CD8-positive, alpha-beta memory T cell (primary cell): ENCODE measurements around the gene RPL21. TPM values are rescaled to one million over a fixed set of nuclear protein-coding genes. Genes with fewer than 3 reads are reported as not detected.
"Not testable (repeated sequence)": the region's sequence is repeated elsewhere in the genome, so short reads cannot be mapped to it uniquely, and the experiment has no call there.

ENCODE experiments used
- CTCF ChIA-PET: fragments of 350-600 bp; sonication (Branson Sonifier 250); formaldehyde crosslinking; loops from one replicate; lab custom pipeline; 2021; ENCODE audit warnings: antibody characterized with exemption; lab: Charles Lee
- POLR2A ChIA-PET: fragments of 350-600 bp; sonication (Branson Sonifier 250); formaldehyde crosslinking; loops from one replicate; lab custom pipeline; 2021; ENCODE audit warnings: antibody characterized with exemption; lab: Charles Lee
- DNase-seq, 5 donors: peaks; one replicate each; pipeline versions ENCODE4 v3.0.0 to v3.0.0-alpha.2; 2020 to 2022; ENCODE audit warnings: mixed read lengths in 1 of 5
- H3K27ac ChIP-seq: one replicate; pipeline ENCODE4 v1.7.0; 2013; ENCODE audit warnings: low read depth, mild to moderate bottlenecking, low read length, moderate library complexity
- H3K27me3 ChIP-seq: 2 replicates; pipeline ENCODE4 v1.7.0; 2013; ENCODE audit warnings: low read length, mild to moderate bottlenecking; ENCODE audit not compliant: insufficient read depth, poor library complexity, severe bottlenecking
- H3K36me3 ChIP-seq: 2 replicates; pipeline ENCODE4 v1.7.0; 2013; ENCODE audit warnings: mild to moderate bottlenecking, low read length, moderate library complexity; ENCODE audit not compliant: insufficient read depth
- H3K4me1 ChIP-seq: 2 replicates; pipeline ENCODE4 v1.7.0; 2013; ENCODE audit warnings: mild to moderate bottlenecking, low read length, moderate library complexity; ENCODE audit not compliant: insufficient read depth
- H3K4me3 ChIP-seq: 2 replicates; pipeline ENCODE4 v1.7.0; 2013; ENCODE audit warnings: mild to moderate bottlenecking, low read length
- H3K9me3 ChIP-seq: 2 replicates; pipeline ENCODE4 v1.7.0; 2013; ENCODE audit warnings: mild to moderate bottlenecking, low read length
- H3K27ac Mint-ChIP-seq, 8 donors: one replicate each; pipeline ENCODE4 v1.8.0; 2020 to 2021; ENCODE audit warnings: mixed read lengths in 8 of 8, mild to moderate bottlenecking in 6 of 8, inconsistent platforms in 3 of 8, moderate library complexity in 3 of 8
- H3K27me3 Mint-ChIP-seq, 2 donors: one replicate each; pipeline ENCODE4 v1.8.0; 2020 to 2021; ENCODE audit warnings: mixed read lengths in 2 of 2, mild to moderate bottlenecking in 1 of 2, moderate library complexity in 1 of 2
- H3K36me3 Mint-ChIP-seq, 3 donors: one replicate each; pipeline ENCODE4 v1.8.0; 2020 to 2021; ENCODE audit warnings: mixed read lengths in 3 of 3, inconsistent platforms in 1 of 3, mild to moderate bottlenecking in 1 of 3
- H3K4me1 Mint-ChIP-seq, 3 donors: one replicate each; pipeline ENCODE4 v1.8.0; 2020 to 2021; ENCODE audit warnings: mixed read lengths in 3 of 3, inconsistent platforms in 1 of 3, mild to moderate bottlenecking in 1 of 3
- H3K4me3 Mint-ChIP-seq, 7 donors: one replicate each; pipeline ENCODE4 v1.8.0; 2020 to 2021; ENCODE audit warnings: mixed read lengths in 7 of 7, mild to moderate bottlenecking in 6 of 7, moderate library complexity in 4 of 7, inconsistent platforms in 2 of 7
- H3K9me3 Mint-ChIP-seq, 5 donors: one replicate each; pipeline ENCODE4 v1.8.0; 2020 to 2022; ENCODE audit warnings: mixed read lengths in 5 of 5, mild to moderate bottlenecking in 3 of 5, moderate library complexity in 2 of 5, inconsistent platforms in 1 of 5
- polyA plus RNA-seq: library from polyadenylated mRNA; unstranded; fragments of 300-500 nt; fragmentation: Illumina TruSeq; gene quantifications from one replicate; pipeline ENCODE4 v1.2.3, GENCODE V29; 2021
- total RNA-seq, 2 experiments: library from RNA; stranded (reverse); gene quantifications; one replicate each; pipeline ENCODE4 v1.2.3, GENCODE V29; 2021

The RPL21 gene
- total and polyA plus RNA-seq, 3 experiments from 2014 or later = 1,206 to 6,715 (median 1,216) TPM

DNA sequence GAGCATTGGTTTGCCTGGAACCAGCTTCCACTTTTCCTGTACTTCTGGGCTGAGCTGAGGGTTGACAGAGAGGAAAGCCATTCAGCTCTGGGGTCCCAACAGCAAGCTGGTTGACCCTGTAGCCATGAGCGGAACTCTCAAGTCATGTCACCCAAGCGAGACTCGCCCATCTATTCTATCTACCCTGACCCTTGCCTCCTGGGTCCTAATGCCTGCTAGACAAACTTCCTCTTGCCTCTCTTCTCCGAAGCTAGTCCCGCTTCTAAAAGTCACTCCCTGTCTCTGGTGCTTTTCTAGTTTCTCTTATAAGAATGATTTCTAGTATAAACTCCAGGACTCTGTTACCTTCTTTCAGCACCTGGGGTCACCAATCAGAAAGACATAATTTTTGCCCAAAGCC, 38.0 kb upstream of the RPL21 start:
- H3K4me3 Mint-ChIP-seq = peak overlapping the region in 2 of 7 donors; percentile 15 to 82
- H3K27me3 ChIP-seq, H3K9me3 Mint-ChIP-seq, H3K27me3 Mint-ChIP-seq, H3K4me1 Mint-ChIP-seq, DNase-seq, CTCF ChIA-PET, H3K4me1 ChIP-seq, H3K36me3 ChIP-seq, H3K27ac Mint-ChIP-seq, POLR2A ChIA-PET, H3K9me3 ChIP-seq, H3K27ac ChIP-seq, H3K4me3 ChIP-seq: not testable (repeated sequence)
- H3K36me3 Mint-ChIP-seq = peaks cover 0 to 21% (median 5%) of the 10 kb centered on the region in 3 donors

DNA sequence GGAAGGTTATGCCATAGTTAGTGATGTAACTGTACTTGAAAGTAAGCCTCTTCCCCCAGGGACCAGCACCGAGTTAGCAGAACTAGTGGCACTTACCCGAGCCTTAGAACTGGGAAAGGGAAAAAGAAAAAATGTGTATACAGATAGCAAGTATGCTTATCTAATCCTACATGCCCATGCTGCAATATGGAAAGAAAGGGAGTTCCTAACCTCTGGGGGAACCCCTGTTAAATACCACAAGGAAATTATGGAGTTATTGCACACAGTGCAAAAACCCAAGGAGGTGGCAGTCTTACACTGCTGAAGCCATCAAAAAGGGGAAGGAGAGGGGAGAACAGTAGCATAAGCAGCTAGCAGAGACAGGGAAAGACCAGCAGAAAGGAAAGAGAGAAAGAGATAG, 33.6 kb upstream of the RPL21 start:
- H3K36me3 ChIP-seq, H3K27me3 ChIP-seq, H3K4me1 Mint-ChIP-seq, DNase-seq, H3K27ac ChIP-seq, H3K4me1 ChIP-seq, H3K9me3 Mint-ChIP-seq, CTCF ChIA-PET, POLR2A ChIA-PET, H3K4me3 ChIP-seq, H3K4me3 Mint-ChIP-seq, H3K9me3 ChIP-seq: not testable (repeated sequence)
- Mint-ChIP-seq H3K36me3 (peaks cover 0 to 29% (median 3%) of the 10 kb centered on the region in 3 donors), H3K27ac (peak overlapping the region in 2 of 8 donors; percentile 23 to 51), H3K27me3 (peaks cover 9 to 30% of the 10 kb centered on the region in 2 donors)

DNA sequence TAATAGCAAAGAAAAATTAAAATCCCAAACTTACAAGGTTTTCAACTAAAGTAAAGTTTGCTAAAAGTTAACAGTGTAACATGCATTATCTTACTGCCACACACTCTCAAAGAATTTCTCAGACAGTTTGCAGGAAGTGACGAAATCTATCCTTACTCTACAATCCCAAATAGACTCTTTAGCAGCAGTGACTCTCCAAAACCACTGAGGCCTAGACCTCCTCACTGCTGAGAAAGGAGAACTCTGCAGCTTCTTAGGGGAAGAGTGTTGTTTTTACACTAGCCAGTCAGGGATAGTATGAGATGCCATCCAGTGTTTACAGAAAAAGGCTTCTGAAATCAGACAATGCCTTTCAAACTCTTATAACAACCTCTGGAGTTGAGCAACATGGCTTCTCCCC, 32.5 kb upstream of the RPL21 start:
- DNase-seq, H3K9me3 ChIP-seq, CTCF ChIA-PET, H3K36me3 ChIP-seq, H3K27ac ChIP-seq, H3K27me3 ChIP-seq, H3K9me3 Mint-ChIP-seq, H3K4me1 ChIP-seq, H3K27ac Mint-ChIP-seq, H3K4me1 Mint-ChIP-seq, H3K4me3 ChIP-seq, POLR2A ChIA-PET, H3K4me3 Mint-ChIP-seq: not testable (repeated sequence)
- H3K36me3 Mint-ChIP-seq = peaks cover 0 to 29% (median 3%) of the 10 kb centered on the region in 3 donors
- peaks cover 12 to 34% of the 10 kb centered on the region in 2 donors for H3K27me3 Mint-ChIP-seq

DNA sequence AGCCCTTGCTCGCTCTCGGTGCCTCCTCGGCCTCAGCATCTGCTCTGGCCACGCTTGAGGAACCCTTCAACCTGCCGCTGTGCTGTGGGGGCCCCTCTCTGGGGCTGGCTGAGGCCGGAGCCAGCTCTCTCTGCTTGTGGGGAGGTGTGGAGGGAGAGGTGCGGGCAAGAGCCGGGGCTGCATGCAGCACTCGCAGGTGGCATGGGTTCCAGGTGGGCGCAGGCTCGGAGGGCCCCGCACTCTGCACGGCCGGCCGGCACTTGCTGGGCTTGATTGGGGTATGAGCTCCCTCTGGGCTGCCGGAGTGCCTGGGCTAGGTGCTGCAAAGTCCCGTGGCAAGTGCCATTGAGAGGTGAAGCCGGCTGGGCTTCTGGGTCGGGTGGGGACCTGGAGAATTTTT, 31.7 kb upstream of the RPL21 start:
- H3K4me3 Mint-ChIP-seq = no peak overlapping the region
- no peak overlapping the region for H3K27ac Mint-ChIP-seq

DNA sequence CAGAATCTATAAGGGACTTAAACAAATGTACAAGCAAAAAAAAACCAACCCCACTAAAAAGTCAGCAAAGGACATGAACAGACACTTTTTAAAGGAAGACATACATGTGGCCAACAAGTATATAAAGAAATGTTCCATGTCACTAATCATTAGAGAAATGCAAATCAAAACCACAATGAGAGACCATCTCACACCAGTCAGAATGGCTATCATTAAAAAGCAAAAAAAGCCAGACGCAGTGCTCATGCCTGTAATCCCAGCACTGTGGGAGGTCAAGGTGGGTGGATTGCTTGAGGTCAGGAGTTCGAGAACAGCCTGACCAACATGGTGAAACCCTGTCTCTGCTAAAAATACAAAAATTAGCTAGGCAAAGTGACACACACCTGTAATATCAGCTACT, 29.3 kb upstream of the RPL21 start:
- CTCF ChIA-PET = interaction anchor here (0.8 kb wide), 1 partner anchor 15 kb away, joined by 3 read pairs; no protein-coding TSS in a partner anchor
- H3K4me3 ChIP-seq, H3K4me1 Mint-ChIP-seq, H3K27me3 ChIP-seq, H3K27ac ChIP-seq, H3K9me3 Mint-ChIP-seq, H3K4me3 Mint-ChIP-seq, POLR2A ChIA-PET, H3K9me3 ChIP-seq, H3K4me1 ChIP-seq, H3K36me3 ChIP-seq, DNase-seq: not testable (repeated sequence)
- H3K27me3 Mint-ChIP-seq = peaks cover 17 to 59% of the 10 kb centered on the region in 2 donors
- H3K27ac Mint-ChIP-seq = peak overlapping the region in 1 of 8 donors; percentile 49
- H3K36me3 Mint-ChIP-seq = peaks cover 0 to 17% (median 3%) of the 10 kb centered on the region in 3 donors

More for the DNA sequence above, 31.7 kb upstream of the RPL21 start:
- POLR2A ChIA-PET = no interaction called here
- Histone ChIP-seq H3K4me1 (no peaks in the 10 kb centered on the region), H3K36me3 (no peaks in the 10 kb centered on the region), H3K27ac (no peak overlapping the region), H3K9me3 (no peaks in the 10 kb centered on the region), H3K27me3 (no peaks in the 10 kb centered on the region), H3K4me3 (no peak overlapping the region)
- Mint-ChIP-seq H3K36me3 (peaks cover 0 to 25% (median 3%) of the 10 kb centered on the region in 3 donors), H3K4me1 (no peaks in the 10 kb centered on the region), H3K9me3 (peaks cover 0 to 9% (median 0%) of the 10 kb centered on the region in 5 donors), H3K27me3 (peaks cover 12 to 41% of the 10 kb centered on the region in 2 donors)
- no peak for DNase-seq
- CTCF ChIA-PET = no interaction called here

DNA sequence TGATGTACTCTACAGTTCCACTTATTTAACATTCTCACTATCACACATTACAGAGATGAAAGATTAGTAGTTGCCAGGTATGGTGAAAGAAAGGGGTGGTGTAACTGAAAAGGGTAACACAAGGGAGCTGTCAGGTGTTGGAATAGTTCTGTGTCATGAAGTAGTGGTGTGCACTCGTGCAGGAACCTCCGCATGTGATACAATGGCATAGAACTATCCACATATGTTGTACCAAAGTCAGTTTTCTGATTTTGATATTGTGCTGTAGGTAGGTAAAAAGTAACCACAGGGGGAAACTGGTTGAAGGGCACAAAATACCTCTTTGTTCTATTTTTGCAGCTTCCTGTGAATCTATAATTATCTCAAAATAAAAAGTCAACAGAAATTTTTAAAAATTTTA, 24.4 kb upstream of the RPL21 start:
- CTCF ChIA-PET = no interaction called here
- H3K36me3 Mint-ChIP-seq = peaks cover 0 to 2% (median 0%) of the 10 kb centered on the region in 3 donors
- H3K36me3 ChIP-seq = no peaks in the 10 kb centered on the region
- no peak overlapping the region for H3K4me3 ChIP-seq
- no peak overlapping the region for H3K27ac Mint-ChIP-seq
- peak in 1 of 5 donors; percentile 10 for DNase-seq
- H3K9me3 ChIP-seq = no peaks in the 10 kb centered on the region
- POLR2A ChIA-PET = no interaction called here
- peaks cover 9 to 22% (median 12%) of the 10 kb centered on the region in 5 donors for H3K9me3 Mint-ChIP-seq
- H3K4me1 Mint-ChIP-seq = peaks cover 5 to 7% (median 6%) of the 10 kb centered on the region in 3 donors
- H3K27me3 Mint-ChIP-seq = peaks cover 15 to 44% of the 10 kb centered on the region in 2 donors
- no peak overlapping the region for H3K27ac ChIP-seq
- no peaks in the 10 kb centered on the region for H3K27me3 ChIP-seq
- peak overlapping the region in 3 of 7 donors; percentile 8 to 58 (median 19) for H3K4me3 Mint-ChIP-seq
- H3K4me1 ChIP-seq = no peaks in the 10 kb centered on the region

DNA sequence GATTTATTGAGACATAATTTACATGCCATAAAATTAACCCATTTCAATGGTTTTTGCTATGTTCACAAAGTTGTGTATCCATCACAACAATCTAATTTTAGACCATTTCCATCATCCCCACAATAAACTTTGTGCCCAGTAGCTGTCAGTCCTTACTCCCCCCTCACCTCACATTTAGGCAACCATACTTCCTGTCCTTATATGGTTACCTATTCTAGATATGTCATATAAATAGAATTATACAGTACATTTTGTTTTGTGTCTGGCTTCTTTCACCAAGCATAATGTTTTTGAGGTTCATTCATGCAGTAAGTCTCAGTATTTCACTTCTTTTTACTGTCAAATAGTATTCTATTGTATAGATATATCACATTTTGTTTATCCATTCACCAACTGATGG, 23.2 kb upstream of the RPL21 start:
- Mint-ChIP-seq H3K36me3 (peaks cover 0 to 11% (median 1%) of the 10 kb centered on the region in 3 donors), H3K4me1 (peaks cover 5 to 7% (median 6%) of the 10 kb centered on the region in 3 donors), H3K27me3 (peaks cover 12 to 36% of the 10 kb centered on the region in 2 donors), H3K4me3 (no peak overlapping the region), H3K9me3 (peaks cover 7 to 31% (median 19%) of the 10 kb centered on the region in 5 donors), H3K27ac (no peak overlapping the region)
- H3K4me1 ChIP-seq = no peaks in the 10 kb centered on the region
- ChIA-PET POLR2A (no interaction called here), CTCF (no interaction called here)
- H3K36me3 ChIP-seq = no peaks in the 10 kb centered on the region
- H3K27ac ChIP-seq = no peak overlapping the region
- no peaks in the 10 kb centered on the region for H3K9me3 ChIP-seq
- no peaks in the 10 kb centered on the region for H3K27me3 ChIP-seq
- H3K4me3 ChIP-seq = no peak overlapping the region
- DNase-seq = no peak

DNA sequence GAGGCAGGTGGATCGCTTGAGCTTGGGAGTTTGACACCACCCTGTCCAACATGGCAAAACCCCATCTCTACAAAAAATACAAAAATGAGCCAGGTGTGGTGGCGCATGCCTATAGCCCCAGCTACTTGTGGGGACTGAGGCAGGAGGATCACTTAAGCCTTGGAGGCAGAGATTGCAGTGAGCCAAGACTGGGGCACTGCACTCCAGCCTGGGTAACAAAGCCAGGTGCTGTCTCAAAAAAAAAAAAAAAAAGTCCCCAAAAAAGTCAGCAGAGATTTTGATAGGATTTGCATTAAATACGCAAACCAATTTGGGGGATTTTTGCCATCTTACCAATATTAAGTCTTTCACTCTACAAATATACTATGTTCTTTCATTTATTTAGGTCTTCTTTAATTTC, 21.7 kb upstream of the RPL21 start:
- Mint-ChIP-seq H3K27ac (no peak overlapping the region), H3K4me1 (peaks cover 5 to 7% (median 6%) of the 10 kb centered on the region in 3 donors), H3K9me3 (peaks cover 7 to 31% (median 19%) of the 10 kb centered on the region in 5 donors), H3K36me3 (peaks cover 0 to 11% (median 1%) of the 10 kb centered on the region in 3 donors), H3K27me3 (peaks cover 9 to 26% of the 10 kb centered on the region in 2 donors), H3K4me3 (no peak overlapping the region)
- DNase-seq = no peak
- Histone ChIP-seq H3K27me3 (no peaks in the 10 kb centered on the region), H3K27ac (no peak overlapping the region), H3K9me3 (no peaks in the 10 kb centered on the region), H3K4me1 (no peaks in the 10 kb centered on the region), H3K36me3 (no peaks in the 10 kb centered on the region), H3K4me3 (no peak overlapping the region)
- CTCF ChIA-PET = no interaction called here
- POLR2A ChIA-PET = no interaction called here
